ENCODE data around the gene HYAL3. TPM values are rescaled to one million over a fixed set of nuclear protein-coding genes. Genes with fewer than 3 reads are reported as not detected.

HYAL3 gene
- total RNA-seq, 1 donor from 2014 or later, result 2.9 TPM

DNA sequence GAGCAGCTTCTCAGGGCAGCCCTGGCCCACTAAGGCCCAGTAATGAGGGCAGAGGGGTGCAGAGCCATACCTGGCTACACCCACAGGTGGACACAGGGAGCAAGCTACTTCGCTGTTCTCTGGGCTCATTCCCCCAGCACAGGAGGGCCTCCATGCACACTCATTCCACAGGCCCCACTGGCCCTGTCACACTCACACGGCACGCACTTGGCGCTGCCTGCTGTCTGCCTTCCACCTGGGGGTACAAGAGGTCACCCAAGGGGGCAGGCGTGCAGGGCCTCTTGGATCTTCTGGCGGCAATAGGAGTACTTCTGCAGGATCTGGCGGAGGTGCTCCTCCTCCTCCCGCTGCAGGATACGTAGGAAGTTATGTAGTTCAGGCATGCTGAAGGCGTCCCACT is 31.1 kb upstream of the HYAL3 start:
- DNase-seq (ENCODE audit: low spot score), result no peak
- ATAC-seq, result no peak

GRCh38 chr3:50327943-50328691 is 28.9 kb upstream of the HYAL3 start, which contains the start of gene TUSC2:
Gene TUSC2 (minus strand): TSS chr3:50328223. CDS start chr3:50328099, 124 bp downstream.
- DNase-seq (ENCODE audit: low spot score) (peak; percentile 97), ATAC-seq (peak; percentile 86)

GRCh38 chr3:50327129-50327528 is 27.9 kb upstream of the HYAL3 start:
- ATAC-seq, result no peak
- DNase-seq (ENCODE audit: low spot score), result no peak

DNA sequence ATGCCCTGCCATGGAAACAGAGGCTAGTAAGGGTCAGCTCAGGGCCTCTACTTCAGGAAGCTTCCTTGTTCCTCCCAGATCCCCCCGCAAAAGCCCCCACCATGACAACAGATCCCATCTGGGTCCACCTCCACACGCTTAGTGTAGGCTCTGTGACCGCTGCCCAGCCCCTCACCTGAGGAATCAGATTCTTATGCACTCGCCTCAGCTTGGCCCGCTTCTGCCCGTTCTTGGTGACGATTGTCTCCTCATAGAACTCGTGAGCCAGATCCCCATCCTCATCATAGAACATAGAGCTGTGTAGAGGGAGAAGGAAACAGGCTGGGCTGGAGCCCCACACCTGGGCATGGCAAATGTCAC is 27.0 kb upstream of the HYAL3 start:
- DNase-seq (ENCODE audit: low spot score), result no peak
- ATAC-seq, result no peak

- no peak for DNase-seq (ENCODE audit: low spot score)
These were observed 26.4 kb upstream of the HYAL3 start for GRCh38 chr3:50325497-50326181.

GRCh38 chr3:50325113-50325480 is 25.9 kb upstream of the HYAL3 start:
- ATAC-seq (no peak), DNase-seq (ENCODE audit: low spot score) (no peak)

More at GRCh38 chr3:50325497-50326181, 26.4 kb upstream of the HYAL3 start:
- ATAC-seq, result no peak

DNA sequence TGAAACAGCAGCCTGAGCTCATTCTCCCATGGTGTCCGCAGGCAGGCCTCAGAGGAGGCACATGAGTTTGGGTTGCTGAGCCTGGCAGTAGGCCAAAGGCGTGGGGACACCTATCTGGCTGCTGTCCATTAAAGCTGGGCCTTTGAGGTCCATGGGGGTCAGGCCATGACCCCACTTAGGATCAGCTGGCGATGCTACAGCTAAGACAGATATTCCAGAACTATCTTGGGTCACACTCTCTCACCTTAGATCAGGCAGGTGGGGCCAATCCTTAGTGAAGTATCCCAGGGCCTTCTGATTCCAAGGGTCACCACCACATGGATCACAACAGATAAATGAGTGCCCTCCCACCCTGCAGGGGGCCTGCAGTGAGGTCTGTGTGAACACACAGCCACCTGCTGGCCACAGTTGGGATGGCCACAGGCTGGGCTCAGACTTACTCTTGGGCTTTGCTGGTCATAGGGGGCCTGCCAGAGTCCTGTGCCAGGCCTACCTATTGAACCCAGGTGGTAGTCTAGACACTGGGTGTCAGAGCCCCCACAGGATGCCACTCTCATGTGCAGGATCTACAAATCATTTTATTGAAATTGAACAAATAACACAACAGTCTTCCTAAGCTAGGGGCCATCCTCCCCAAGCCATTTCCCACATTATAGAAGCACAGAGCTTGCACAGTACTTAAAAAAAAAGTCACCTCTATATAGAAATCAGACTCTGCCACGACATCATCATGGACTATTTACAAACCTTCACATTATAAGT is 25.3 kb upstream of the HYAL3 start:
- peak; percentile 34 for ATAC-seq
- DNase-seq (ENCODE audit: low spot score), result peak; percentile 78

DNA sequence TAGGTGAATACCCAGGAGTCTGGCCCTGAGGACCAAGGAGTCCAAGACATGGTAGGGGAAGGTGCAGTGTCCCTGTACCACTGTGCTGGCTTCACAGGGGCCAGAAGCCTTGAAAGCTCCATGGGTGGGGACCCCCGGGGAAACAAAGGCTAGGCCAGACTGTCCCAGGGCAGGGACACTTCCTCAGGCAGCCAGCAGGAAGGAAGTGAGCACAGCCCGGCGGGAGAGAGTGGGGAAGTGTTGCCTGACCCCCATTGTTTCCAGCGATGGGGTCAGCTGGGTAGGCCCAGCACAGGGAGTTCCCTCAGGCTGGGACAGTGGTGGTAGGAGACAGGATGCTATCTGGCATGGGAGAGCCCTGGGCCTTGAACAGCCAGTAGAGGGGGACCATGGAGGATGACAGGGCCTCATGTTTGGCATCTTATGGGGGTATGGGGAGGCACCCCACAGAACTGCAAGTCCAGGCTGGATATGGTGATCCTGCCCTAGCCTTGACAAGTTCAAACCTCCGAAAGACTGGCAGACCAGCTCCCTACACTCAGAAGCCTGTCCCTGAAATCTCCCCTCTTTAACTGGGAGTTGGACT is 24.5 kb upstream of the HYAL3 start:
- DNase-seq (ENCODE audit: low spot score) (no peak), ATAC-seq (no peak)

DNA sequence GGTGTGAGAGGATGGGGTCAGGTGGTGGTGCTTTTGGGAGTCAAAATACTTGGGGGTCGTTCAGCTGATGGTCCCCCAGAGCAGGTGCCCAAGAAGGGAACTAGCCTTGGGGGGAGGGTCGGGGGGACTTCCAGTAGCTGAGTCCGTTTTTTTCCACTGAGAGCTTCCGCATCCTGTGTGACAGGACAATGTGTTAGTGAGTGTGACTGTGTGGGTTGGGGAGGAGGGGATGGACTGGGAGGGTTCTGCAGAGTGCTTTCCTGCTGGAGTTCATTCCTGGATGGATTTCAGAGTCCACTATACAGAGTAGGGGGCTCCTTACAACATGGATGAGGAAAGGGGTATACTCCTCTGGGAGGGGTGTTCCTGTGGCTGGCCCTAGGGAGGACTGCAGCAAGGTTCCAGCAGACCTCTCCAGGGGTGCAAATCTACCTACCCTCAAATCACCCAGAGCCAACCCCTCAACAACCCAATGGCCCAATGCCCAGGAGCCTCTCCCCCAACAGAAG is 23.9 kb upstream of the HYAL3 start:
- no peak for DNase-seq (ENCODE audit: low spot score)
- no peak for ATAC-seq

GRCh38 chr3:50322386-50323091 is 23.3 kb upstream of the HYAL3 start, which contains the start of gene HYAL2:
Gene HYAL2 (minus strand): TSS chr3:50322745. CDS start chr3:50320489, 2,256 bp downstream.
- ATAC-seq, result no peak
- peak; percentile 75 for DNase-seq (ENCODE audit: low spot score)

DNA sequence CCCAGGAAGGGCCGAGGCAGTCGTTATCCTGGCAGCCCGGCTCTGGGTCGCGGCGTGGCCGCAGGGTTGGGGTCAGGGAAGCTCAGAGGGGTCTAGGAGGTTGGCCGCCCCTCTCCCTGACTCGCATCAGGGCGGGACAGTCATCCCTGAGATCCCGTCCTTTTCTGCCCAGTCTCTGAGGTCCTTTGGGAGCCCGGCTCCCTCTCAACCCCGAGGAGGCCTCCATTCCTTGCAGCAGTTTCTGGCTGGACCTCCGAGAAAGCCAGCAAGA is 22.8 kb upstream of the HYAL3 start:
- DNase-seq (ENCODE audit: low spot score) (no peak), ATAC-seq (no peak)

DNA sequence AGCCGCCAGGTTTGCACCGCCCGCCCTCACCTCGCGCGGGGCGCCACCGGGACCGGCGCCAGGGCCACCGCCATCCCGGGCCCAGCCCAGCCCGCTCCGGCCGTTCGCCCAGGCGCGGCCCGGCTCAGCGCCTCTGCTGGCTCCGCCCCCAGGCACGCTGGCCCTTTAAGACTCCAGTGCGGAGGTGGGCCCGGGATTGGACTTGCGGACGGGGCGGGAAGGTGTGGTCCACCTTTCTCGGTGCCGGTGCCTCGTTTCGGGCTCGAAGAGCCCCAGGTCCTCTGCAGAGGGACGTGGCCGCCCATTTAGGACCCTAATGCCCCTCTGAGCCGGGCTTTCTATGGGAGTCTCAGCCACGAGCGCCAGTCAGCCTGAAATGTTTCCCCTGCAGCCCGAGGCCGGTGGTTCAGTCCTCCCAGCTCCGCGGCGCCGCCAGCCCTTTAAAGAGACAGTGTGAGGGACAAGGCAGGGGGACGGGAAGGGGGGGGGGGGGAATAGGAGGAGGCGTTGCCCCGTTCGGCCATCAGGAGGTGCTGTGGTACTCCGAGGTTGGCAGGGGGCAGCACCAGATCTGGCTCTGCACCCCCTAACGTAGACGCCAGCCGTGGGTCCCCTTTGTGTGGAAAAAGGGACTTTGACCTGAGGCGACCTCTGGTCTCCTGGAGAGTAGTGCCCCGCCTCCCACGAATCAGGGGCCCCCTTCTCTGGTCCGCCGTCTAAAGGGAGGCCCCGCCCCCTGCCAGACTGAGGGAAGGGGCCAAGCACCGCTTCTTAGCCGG is 22.3 kb upstream of the HYAL3 start:
- peak; percentile 84 for ATAC-seq
- peak; percentile 91 for DNase-seq (ENCODE audit: low spot score)

- ATAC-seq (peak; percentile 78), DNase-seq (ENCODE audit: low spot score) (peak; percentile 87)
These were observed 21.7 kb upstream of the HYAL3 start for GRCh38 chr3:50320853-50321335.

DNA sequence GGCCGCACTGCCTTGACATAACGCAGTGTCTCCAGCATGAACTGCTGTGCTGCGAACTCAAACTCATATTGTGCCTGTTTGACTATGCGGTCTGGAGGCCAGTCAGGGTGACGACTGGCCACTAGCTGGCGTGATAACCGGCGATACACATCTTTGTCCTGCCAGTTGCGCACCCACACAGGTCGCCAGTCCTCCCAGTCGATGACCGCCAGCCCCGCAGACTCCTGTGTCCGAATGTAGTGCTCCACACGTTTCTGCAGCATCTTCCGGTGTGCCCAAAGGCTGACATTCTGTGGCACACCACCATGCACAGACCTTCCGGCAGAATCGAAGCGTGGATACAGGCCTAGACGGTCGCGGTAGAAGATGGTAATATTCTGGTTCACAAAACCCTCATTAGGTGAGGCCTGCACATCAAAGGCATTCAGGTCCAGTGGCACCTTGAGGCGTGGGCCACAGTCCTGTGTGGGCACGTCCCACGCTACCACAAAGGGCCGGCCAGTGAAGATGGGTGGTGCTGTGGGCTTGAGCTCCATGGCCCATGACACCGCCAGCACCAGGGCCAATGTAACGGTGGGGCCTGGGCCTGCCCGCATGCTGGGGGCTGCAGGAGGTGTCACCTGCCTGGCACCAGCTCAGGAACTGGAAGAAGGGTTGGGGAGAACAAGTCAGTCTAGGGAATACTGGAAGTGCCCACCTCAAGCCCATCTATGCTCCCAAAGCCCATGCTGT is 20.9 kb upstream of the HYAL3 start:
- DNase-seq (ENCODE audit: low spot score), result no peak
- no peak for ATAC-seq

GRCh38 chr3:50319181-50319893 is 20.1 kb upstream of the HYAL3 start:
- DNase-seq (ENCODE audit: low spot score), result no peak
- no peak for ATAC-seq

GRCh38 chr3:50318615-50319014 is 19.4 kb upstream of the HYAL3 start:
- no peak for ATAC-seq
- DNase-seq (ENCODE audit: low spot score), result no peak

GRCh38 chr3:50318163-50318562 is 19.0 kb upstream of the HYAL3 start:
- DNase-seq (ENCODE audit: low spot score) (no peak), ATAC-seq (no peak)

DNA sequence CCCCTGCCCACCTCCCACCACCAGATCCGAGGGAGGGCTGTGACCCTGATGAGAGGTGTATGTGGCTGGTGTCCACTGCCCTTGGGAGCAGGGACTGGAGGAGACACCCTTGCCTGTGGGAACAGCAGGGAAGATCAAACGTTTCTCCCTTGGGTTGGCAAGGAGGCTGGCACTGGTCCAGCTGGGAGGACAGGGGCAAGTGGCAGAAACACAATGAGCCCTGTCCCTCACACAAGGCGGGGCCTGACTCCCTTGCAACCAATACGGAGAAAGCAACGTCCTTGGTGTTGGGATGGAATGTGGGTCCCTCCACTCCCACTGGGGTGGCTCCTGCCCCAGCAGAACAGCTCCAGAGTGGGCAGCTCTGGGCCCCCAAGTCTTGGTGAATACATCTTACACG is 18.1 kb upstream of the HYAL3 start:
- DNase-seq (ENCODE audit: low spot score), result no peak
- ATAC-seq, result no peak

All from left lobe of liver (tissue), 2 donors.